SU-DHL-6 (cell line): Measurements from ENCODE around the gene KSR1.

Experiments
- H2AFZ ChIP-seq: fragments of 200-600 bp; sonication (generic); 2 replicates; pipeline ENCODE4 v1.6.1; 2014; ENCODE audit warnings: low read depth, mild to moderate bottlenecking, moderate library complexity, mixed read lengths, antibody characterized with exemption, low read length; ENCODE audit not compliant: severe bottlenecking
- H3F3A ChIP-seq: fragments of 200-600 bp; shearing (Covaris generic); 2 replicates; pipeline ENCODE4 v1.6.0; 2016; ENCODE audit warnings: antibody characterized with exemption, mild to moderate bottlenecking; ENCODE audit not compliant: insufficient read depth
- H3K27ac ChIP-seq: fragments of 200-600 bp; sonication (generic); 2 replicates; pipeline ENCODE4 v1.5.1; 2016; ENCODE audit warnings: low read depth, mild to moderate bottlenecking, low read length, moderate library complexity, mixed read lengths
- H3K27me3 ChIP-seq: fragments of 200-600 bp; sonication (generic), shearing (Covaris generic); 2 replicates; pipeline ENCODE4 v1.6.0; 2014; ENCODE audit warnings: mild to moderate bottlenecking, low read length
- H3K36me3 ChIP-seq: fragments of 200-600 bp; sonication (generic); 2 replicates; pipeline ENCODE4 v1.6.1; 2014; ENCODE audit warnings: mild to moderate bottlenecking, low read length, mixed read lengths
- H3K4me2 ChIP-seq: fragments of 300-600, 200-600 bp; shearing (Covaris generic), sonication (generic); 2 replicates; pipeline ENCODE4 v1.6.0; 2014; ENCODE audit warnings: low read length, low read depth, mild to moderate bottlenecking; ENCODE audit not compliant: poor library complexity, severe bottlenecking
- H3K4me3 ChIP-seq: fragments of 200-600 bp; sonication (generic); 2 replicates; pipeline ENCODE4 v1.5.1; 2014; ENCODE audit warnings: antibody characterized with exemption, low read length, mild to moderate bottlenecking, mixed read lengths; ENCODE audit not compliant: insufficient read depth, poor library complexity, severe bottlenecking
- H3K79me2 ChIP-seq: fragments of 200-600 bp; sonication (generic); 2 replicates; pipeline ENCODE4 v1.6.1; 2014; ENCODE audit warnings: mild to moderate bottlenecking, low read length, moderate library complexity; ENCODE audit not compliant: insufficient read depth
- H3K9ac ChIP-seq: fragments of 200-600 bp; sonication (generic); 2 replicates; pipeline ENCODE4 v1.7.0; 2014; ENCODE audit warnings: mild to moderate bottlenecking, low read length
- H3K9me2 ChIP-seq: fragments of 200-600 bp; sonication (generic); replicated peaks from 2 replicates; pipeline ENCODE4 v1.6.1; 2014; ENCODE audit warnings: low read length; ENCODE audit not compliant: insufficient read depth
- H3K9me3 ChIP-seq: fragments of 200-600 bp; sonication (generic); 2 replicates; pipeline ENCODE4 v1.6.1; 2014; ENCODE audit warnings: low read length, mixed read lengths; ENCODE audit not compliant: insufficient read depth
- H4K20me1 ChIP-seq: fragments of 200-600 bp; sonication (generic); 2 replicates; pipeline ENCODE4 v1.6.1; 2014; ENCODE audit warnings: low read depth, mild to moderate bottlenecking, antibody characterized with exemption, low read length, moderate library complexity, mixed read lengths
- CTCF ChIP-seq: fragments of 200-600 bp; sonication (generic); IDR thresholded peaks from one replicate; pipeline ENCODE4 v1.5.1; 2017; ENCODE audit warnings: antibody characterized with exemption, mild to moderate bottlenecking, low read length, moderate library complexity; ENCODE audit not compliant: insufficient read depth, poor library complexity, severe bottlenecking
- EZH2phosphoT487 ChIP-seq: fragments of 200-600 bp; sonication (generic), shearing (Covaris generic); conservative IDR thresholded peaks from 2 replicates; pipeline ENCODE4 v1.6.1; 2018; ENCODE audit warnings: mild to moderate bottlenecking, antibody characterized with exemption, low read length, moderate library complexity, mixed read lengths

Gene KSR1

GRCh38 chr17:27415120-27415795 lies 41.0 kb upstream of the KSR1 start:
- Histone ChIP-seq H3K36me3 (no peaks in the 10 kb centered on the region), H3K9me3 (no peaks in the 10 kb centered on the region), H3K27ac (no peak overlapping the region), H3K79me2 (no peaks in the 10 kb centered on the region), H3K9me2 (no peaks in the 10 kb centered on the region), H3K4me2 (no peak overlapping the region), H3F3A (no peaks in the 10 kb centered on the region), H3K27me3 (no peaks in the 10 kb centered on the region), H4K20me1 (no peaks in the 10 kb centered on the region), H3K4me3 (no peak overlapping the region), H3K9ac (no peak overlapping the region), H2AFZ (no peak overlapping the region)
- TF ChIP-seq CTCF (no peak), EZH2phosphoT487 (no peak)

GRCh38 chr17:27417596-27418365 lies 38.5 kb upstream of the KSR1 start:
- Histone ChIP-seq H3K79me2 (no peaks in the 10 kb centered on the region), H4K20me1 (no peaks in the 10 kb centered on the region), H3K4me3 (no peak overlapping the region), H3K4me2 (no peak overlapping the region), H3K27me3 (no peaks in the 10 kb centered on the region), H3K9me3 (no peaks in the 10 kb centered on the region), H3K9me2 (no peaks in the 10 kb centered on the region), H2AFZ (no peak overlapping the region), H3K36me3 (no peaks in the 10 kb centered on the region), H3F3A (no peaks in the 10 kb centered on the region), H3K9ac (no peak overlapping the region), H3K27ac (no peak overlapping the region)
- TF ChIP-seq CTCF (no peak), EZH2phosphoT487 (no peak)

- Histone ChIP-seq H3K9me2 (no peaks in the 10 kb centered on the region), H3K36me3 (no peaks in the 10 kb centered on the region), H3F3A (no peaks in the 10 kb centered on the region), H3K27ac (no peak overlapping the region), H3K79me2 (no peaks in the 10 kb centered on the region), H3K4me2 (no peak overlapping the region), H3K4me3 (no peak overlapping the region), H3K9me3 (no peaks in the 10 kb centered on the region), H3K9ac (no peak overlapping the region), H4K20me1 (no peaks in the 10 kb centered on the region), H3K27me3 (no peaks in the 10 kb centered on the region), H2AFZ (no peak overlapping the region)
- TF ChIP-seq EZH2phosphoT487 (no peak), CTCF (no peak)
These were observed 38.0 kb upstream of the KSR1 start for GRCh38 chr17:27418366-27418615.
